GM18867 (cell line): Measurements from ENCODE around the gene RTP5.
"Not testable (repeated sequence)": the region's sequence is repeated elsewhere in the genome, so short reads cannot be mapped to it uniquely, and the experiment has no call there.

Experiments used
- ATAC-seq: cut with Tn5 transposase; IDR thresholded peaks from one replicate; pipeline ENCODE4 v1.9.1; 2021; ENCODE audit warnings: mild to moderate bottlenecking, moderate library complexity; ENCODE audit not compliant: unreplicated experiment

RTP5 gene

DNA sequence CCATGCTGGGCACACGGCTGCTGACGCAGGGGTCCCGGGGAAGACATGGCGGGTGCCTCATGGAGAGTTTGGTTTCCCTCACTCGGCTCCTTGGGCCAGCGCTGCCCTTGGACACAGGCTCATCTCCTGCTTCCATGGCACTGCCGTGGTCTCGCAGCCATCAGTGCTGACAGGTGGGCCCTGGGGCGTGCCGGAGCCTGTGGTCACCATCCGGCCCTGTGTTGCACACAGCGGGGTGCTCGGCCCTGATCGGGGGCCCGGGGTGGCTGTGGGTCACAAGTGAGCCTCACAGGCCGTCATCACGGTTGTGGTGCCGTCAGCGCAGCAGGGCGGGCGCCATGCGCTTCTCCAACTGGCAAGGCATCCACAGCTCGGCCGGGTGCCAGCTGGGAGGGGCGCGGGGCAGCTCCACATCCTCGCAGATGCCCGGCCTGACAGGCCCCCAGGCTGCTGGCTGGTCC, 582 bp downstream of the RTP5 start:
- ATAC-seq, result no peak

DNA sequence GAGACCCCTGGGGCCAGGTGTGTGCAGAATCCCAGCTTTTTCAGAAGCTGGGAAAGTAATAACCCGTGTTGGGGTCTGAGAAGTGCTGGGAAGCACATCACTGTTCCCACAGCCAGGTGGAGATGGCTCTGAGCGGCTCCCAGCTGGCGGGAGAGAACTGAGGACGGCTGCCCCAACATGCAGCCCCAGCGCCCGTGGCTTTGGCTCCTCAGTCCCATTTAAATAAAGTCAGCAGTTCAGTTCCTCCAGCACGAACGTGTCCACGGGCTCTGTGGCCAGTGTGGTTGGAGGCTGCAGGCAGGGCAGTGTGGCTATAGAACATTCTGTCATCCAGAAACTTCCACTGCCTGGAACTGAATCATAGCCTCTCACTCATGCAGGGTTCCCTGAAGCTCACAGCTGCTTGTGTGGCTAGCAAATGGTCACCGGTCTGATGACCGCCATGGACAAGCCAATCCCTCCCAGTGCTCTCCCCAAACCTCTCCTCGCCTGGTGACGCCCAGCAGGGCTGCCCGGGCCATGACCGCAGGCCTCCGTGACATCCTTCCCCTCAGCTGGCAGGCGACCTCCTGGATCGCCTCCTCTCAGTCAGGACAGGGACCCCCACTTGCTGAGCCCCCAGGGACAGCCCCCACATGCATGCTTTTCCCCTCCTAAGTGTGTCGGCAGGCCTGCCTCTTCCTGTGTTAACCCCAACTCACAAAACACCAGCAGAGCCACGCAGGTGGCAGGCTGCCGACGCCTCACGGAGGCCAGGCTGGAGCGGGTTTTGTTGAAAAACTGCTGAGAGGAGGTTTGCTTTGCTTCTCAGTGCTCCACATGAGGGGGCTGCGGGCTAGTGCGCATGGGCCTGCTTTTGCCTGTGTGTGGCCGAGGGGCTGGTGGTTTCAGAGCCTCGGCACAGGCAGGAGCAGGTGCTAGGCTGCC, 1.3 kb downstream of the RTP5 start:
- ATAC-seq, result no peak

DNA sequence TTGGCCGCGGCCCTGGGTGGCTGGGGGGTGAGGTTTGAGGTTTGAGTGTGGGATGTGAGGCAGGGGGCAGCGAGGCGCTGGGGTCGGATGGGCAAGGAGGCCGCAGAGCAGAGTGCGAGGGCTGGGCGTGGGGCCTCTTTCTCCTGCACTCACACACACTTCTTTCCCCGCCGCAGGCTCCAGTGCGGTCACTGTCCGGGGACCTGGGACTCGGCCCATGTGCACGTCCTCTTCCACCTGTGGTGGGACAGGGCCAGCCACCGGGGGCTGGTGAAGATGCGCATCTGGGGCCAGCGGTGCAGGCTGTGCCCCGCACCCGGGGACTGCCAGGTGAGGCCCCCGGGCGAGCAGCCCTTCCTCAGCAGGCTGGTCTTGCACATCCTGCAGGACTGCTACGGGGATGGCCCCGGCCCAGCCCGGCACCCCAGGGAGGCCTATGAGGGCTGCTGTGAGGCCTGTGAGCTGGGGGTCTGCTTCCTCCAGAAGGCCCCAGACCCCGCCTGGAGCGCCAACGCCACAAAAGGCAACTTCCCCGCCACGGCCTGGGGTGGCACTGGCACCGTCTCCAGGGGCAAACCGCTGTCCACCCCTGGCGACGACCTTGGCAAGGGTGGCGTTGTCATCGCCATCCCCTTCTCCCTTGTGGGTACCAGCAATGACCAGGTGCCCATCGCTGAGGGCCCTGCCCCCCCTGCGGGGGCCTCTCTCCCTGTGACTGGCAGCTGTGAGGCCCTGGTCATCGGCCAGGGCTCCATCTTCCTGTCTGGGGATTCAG, 2.2 kb downstream of the RTP5 start:
- no peak for ATAC-seq

DNA sequence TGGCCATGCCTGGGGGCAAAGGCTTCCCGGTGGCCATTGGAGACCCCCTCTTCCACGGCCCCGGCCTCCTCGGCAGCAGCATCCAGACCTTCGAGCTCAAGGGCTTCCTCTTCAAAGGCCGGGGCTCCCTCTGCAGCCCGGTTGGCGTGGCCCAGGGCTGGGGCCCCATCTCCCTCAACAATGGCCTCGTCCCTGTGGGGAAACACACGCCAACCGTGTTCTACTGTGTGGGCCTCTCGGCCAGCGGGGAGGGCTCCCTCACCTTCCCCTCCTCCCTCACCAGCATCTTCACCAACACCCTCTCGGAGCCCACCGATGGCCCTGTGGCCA, 2.7 kb downstream of the RTP5 start:
- no peak for ATAC-seq

DNA sequence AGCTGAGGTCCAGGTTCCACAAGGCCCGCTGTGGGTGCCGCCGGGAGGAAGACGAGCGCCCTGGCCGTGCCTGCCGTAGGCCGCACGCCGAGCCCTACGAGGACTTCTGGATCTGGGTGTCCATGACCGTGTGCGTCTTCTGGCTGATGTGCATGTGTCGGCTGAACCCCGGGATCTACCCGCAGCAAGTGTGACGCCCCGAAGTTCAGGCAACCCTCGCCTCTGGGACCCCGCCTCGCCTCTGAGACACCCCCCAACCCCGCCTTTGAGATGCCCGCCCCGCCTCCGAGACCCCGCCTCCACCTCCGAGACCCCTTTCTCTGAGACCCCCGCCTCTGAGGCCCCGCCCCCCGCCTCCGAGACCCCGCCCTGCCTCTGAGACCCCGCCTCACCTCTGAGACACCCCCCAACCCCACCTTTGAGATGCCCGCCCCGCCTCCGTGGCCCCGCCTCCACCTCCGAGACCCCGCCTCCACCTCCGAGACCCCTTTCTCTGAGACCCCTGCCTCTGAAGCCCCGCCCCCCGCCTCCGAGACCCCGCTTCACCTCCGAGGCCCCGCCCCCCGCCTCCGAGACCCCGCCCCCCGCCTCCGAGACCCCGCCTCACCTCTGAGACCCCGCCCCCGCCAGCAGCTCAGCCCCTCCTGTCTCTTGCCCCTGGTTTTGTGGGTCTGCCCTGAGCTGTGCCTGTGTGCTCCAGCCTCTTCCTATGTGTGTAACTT, 3.7 kb downstream of the RTP5 start:
- no peak for ATAC-seq

DNA sequence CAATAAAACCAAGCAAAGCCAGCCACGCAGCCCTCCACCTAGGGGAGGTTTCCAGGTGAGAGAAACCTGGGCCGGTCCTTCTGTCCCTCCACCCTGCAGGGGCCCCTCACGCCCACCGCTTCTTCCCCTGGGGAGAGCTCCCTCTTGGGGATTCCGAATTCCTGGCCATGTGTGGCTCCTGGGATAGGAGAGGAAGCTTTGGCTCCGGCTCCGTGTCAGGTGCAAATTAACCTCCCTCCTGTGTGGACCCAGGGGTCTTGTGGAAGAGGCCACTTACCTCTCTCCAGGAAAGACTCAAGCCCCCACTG, 4.2 kb downstream of the RTP5 start:
- no peak for ATAC-seq

DNA sequence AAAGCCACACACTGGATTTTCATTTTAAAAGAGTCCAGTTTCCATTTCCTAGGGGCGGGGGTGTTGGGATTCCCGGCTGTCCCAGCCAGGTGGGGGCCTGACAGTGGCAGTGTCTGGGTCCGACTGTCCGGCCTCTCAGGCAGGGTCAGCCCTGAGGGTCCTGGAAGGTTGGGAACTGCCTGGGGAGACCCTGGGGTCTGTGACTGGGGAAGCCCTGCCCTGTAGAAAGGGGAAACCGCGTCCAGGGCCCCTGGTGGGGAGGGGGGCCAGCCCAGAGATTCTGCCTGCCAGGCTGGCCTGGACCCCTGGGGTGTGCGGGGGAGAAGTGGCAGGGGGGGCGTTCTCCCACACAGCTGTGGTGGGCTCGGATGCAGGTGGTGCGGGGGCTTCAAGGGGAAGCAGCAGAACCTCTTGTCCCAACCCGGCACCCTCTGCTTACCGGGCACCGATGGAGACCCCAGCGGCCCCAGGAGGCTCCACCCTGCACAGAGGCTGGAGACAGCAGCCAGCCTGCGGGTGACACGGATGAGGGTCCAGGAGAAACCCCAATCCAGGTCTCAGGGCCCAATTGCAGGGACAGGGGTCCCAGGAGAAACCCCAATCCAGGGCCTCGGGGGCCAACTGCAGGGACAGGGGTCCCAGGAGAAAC, 4.9 kb downstream of the RTP5 start:
- no peak for ATAC-seq

DNA sequence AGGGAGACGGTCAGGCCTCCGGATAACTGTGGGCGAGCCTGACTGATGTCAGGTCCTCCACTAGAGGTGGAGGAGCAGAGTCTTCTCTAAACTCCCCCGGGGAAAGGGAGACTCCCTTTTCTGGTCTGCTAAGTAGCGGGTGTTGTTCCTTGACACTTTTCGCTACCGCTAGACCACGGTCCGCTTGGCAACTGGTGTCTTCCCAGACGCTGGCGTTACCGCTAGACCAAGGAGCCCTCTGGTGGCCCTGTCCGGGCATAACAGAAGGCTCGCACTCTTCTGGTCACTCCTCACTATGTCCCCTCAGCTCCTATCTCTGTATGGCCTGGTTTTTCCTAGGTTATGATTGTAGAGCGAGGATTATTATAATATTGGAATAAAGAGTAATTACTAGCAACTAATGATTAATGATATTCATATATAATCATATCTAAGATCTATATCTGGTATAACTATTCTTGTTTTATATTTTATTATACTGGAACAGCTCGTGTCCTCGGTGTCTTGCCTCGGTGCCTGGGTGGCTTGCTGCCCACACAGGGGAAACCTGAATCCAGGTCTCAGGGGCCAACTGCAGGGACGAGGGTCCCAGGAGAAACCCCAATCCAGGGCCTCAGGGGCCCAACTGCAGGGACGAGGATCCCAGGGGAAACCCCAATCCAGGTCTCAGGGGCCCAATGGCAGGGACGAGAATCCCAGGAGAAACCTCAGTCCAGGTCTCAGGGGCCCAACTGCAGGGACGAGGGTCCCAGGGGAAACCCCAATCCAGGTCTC, 6.4 kb downstream of the RTP5 start:
- not testable (repeated sequence) for ATAC-seq

DNA sequence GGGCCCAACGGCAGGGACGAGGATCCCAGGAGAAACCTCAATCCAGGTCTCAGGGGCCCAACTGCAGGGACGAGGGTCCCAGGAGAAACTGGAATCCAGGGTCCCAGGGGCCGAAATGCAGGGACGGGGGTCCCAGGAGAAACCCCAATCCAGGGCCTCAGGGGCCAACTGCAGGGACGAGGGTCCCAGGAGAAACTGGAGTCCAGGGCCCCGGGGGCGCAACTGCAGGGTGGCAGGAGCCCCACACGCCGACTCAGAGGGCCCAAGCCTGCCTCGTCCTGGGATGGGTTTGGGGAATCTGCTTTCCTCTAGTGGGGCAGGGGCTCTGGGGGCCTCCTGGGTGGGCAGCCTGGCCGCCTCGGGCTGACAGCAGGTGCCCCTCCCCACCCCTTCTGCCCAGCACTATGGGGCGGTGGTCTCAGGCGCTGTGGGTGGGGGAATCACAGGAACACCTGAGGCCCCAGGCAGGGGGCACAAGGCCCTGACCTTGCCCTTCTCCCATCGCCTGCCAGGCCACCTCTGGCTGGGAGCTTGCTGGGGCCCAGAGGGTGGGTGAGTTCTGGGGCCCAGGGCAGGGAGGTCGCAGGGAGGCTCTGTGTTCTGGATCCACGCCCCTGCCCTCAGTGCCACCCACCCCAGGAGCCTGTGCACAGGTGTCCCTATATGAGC, 7.1 kb downstream of the RTP5 start:
- ATAC-seq, result no peak

DNA sequence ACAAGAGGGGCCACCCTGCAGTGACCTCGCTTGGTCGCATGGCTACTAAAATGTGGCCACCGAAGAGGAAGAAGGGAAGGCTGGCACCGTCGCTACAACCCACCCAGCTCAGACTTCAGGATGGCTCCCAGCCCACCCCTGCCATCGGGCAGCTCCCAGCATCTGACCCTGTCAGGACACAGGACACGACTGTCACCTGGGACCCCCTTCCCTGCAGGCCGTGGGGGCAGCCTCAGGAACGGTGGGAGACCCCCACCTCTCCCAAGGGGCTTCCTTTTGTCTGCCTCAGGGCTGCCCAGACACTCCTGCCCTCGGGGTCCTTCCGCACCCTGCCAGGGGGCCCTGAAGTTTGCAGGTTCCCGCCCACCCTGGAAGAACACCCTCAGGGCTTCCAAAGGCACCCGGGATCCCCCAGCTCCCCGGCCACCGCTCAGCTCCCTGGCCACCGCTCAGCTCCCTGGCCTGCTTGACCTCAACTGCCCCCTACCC, 7.7 kb downstream of the RTP5 start:
- no peak for ATAC-seq

DNA sequence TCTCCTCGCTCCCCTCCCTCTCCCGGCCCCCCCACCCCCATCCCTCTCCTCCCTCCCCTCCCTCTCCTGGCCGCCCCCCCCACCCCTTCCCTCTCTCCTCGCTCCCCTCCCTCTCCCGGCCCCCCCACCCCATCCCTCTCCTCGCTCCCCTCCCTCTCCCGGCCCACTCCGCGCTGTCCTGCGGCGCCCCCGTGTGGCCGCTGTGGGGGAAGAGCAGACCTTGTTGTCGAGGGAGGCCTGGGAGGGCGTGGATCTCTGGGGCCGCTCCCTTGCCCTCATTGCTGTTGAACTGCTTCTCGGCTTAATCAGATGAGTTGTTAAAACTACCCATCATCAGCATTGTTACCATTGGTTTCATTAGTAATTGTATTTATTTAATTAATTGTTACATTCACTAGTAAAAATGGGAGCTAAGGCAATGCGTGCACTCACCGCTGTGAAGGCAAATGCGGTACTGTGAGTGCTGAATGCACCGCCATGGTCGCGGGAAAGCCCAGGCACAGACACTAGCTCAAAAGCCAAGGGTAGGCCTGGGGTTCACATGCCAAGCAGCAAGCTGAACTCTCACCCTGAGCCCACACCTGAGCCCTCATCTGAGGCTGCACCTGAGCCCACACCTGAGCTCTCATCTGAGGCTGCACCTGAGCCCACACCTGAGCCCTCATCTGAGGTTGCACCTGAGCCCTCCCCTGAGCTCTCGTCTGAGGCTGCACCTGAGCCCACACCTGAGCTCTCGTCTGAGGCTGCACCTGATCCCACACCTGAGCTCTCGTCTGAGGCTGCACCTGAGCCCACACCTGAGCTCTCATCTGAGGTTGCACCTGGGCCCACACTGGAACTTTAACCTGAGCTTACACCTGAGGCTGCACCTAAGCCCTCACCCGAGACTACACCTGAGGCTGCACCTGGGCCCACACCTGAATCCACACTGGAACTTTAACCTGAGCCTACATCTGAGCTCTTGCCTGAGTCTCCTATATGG, 8.8 kb downstream of the RTP5 start:
- no peak for ATAC-seq

DNA sequence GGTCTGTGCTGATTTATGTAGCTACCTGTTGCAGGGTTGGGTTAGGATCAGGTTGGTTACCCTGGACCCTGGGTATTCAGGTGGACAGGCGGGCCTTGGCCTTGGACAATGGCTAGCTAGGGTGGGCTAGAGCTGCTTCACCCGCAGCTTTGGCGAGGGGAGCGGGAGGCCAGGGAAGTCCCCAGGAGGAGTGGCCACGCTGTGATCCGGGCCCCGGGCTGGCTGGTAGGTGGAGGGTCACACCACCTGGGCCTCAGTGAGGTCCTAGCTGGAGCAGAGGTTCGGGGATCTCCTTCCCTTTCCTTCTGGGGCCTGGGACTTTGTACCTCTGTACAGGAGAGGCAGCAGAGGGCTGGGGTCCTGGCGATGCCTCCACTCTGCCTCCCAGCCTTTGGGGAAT, 9.8 kb downstream of the RTP5 start:
- no peak for ATAC-seq

DNA sequence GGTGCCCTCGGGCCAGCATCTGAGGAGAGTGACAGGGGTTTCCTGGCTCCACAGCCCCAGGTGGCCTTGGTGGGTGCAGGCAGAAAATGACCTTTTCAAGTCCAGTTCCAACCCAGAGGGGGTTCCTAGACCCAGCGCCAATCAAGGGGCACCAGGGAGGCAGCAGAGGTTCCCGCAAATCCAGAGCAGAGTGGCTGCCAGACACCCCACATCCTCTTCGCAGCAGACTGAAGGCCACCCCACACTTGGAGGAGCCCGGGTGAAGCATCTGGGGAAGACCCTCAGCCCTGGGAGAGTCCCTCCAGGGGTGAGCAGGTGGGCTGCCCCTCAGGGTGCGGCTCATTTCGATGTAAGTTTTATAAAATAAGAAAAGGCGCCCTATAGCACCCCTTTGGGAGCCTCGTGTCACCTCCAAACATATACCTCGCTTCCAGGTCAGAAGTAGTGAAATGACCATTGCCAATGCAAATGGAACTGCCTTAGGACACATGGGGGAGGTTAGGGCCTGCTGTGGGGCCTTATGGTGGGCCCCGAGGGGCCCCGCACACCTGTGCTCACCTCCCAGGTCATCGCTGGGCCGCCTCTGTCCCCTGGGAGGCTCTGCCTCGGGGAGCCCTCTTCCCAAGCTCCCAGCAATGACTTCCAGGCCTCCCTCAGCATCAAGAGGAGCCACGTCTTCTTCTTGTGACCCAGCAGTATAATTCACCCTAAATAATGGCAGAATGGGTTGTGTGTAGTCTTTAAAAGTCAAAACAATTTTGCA, 11.0 kb downstream of the RTP5 start:
- ATAC-seq, result no peak

DNA sequence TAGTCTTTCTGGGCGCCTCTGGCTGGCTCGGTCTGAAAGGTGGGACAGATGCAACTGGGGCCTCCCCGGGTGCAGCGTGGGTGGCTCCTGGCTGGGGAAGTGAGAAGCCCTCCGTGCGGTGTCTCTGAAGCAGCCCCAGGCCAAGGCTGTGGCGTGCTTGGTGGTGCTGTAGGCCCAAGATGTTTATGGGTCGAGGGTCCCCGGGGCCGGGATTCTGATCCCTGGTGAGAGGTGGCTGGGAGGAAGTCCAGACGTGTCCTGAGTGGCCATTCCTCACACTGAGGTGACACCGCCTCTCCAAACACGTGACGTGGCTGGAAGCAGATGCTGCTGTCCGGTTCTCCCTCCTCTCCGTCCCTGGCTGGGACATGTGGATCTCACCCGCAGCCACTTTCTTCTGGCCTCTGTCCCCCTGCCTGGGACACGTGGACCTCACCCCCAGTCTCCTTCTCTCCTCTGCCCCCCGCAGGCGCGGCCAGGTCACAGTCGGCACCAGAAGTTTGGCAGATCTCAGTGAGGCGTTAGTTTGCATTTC, 12.6 kb downstream of the RTP5 start:
- peak; percentile 54 for ATAC-seq

DNA sequence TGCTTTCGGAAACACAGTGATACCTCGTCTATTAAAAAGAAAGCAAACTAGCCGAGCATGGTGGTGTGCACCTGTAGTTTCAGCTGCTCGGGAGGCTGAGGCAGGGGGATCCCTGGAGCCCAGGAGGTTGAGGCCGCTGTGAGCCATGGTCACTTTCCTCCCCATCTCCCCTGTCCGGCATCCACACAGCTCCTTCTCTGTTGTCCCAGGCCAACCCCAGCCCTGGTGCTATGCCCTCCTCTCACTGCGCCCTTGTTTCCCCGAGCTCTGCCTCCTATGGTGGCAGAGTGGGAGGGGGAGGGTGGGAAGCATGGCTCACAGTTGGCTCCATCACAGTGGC, 15.4 kb downstream of the RTP5 start:
- ATAC-seq, result no peak

DNA sequence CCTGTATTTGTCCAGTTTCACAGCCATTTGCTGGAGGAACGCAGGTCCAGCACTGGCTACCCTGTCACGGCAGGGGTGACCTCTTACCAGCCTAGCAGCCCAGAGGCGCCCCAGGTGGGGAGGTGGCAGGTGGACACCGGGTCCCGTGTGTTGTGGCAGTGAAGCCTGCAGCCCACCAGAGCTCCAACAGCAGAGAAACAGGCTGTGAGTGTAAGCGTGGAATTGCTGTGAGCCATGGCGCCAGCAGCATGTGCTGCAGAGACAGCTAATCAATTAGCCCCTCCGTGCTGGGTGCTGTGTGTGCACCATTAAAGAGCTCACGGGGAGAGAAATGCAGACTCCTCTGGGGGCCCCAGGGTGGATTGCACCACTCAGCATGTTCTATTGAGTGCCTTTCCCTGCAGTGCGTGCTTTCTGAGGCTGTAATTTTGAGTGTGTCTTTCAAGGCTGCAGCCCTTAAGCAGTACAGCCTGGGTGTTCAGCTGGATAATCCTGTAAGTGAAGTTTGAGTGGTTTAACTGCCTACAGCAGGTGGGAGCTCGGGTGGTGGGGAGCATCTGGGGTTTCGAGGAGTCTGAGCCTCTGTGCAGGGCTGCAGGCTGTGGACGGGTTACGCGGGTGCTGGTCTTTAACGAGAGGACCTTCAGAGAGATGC, 15.9 kb downstream of the RTP5 start:
- ATAC-seq, result no peak

DNA sequence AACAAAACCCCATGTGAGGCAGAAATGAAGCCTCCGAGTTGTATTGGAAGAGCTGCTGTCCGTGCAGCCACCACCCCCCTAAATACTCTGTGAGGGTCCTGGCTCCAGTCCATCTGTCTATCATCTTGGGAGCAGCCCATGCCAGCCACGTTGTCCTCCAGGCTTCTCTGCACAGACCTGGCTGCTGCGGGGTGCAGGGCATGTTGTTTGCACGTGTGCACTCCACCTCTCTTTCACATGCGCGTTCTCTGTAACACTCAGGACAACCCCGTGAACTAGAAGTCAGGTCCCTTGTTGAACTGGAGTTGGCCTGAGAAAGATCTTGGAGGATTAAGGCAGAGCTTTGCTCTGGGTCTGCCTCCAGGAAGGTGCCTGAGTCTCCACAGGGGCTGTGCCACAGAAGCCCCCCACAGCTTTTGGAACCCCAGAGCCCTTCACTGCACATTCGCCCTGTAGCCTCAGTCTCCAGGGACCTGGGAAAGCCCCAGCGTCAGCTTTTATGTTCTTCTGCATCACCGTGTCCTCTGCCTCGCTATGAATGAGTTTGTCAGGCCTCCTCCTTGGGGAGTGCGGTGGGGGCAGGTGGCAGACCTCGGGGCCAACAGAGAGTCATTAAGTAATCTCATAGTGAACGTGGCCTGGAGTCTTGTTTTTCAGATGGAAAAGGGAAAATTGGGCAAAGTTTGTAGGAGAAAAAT, 16.6 kb downstream of the RTP5 start:
- no peak for ATAC-seq
